GM19452 (cell line): ENCODE data around the gene MFSD1.
A peak's percentile ranks its signal among the peaks of the same experiment; 100 is the strongest.
"Not testable (repeated sequence)": the region's sequence is repeated elsewhere in the genome, so short reads cannot be mapped to it uniquely, and the experiment has no call there.

Source experiments
- ATAC-seq: cut with Tn5 transposase; IDR thresholded peaks from one replicate; pipeline ENCODE4 v1.9.1; 2021; ENCODE audit not compliant: unreplicated experiment

The MFSD1 gene

GRCh38 chr3:158775426-158776410 is 26.1 kb upstream of the MFSD1 start:
- ATAC-seq = peak; percentile 54

- no peak for ATAC-seq
These were observed 25.3 kb upstream of the MFSD1 start for GRCh38 chr3:158776531-158776930.

GRCh38 chr3:158777161-158777873 is 24.5 kb upstream of the MFSD1 start:
- ATAC-seq = no peak

- no peak for ATAC-seq
These were observed 21.1 kb upstream of the MFSD1 start for GRCh38 chr3:158780766-158781165.

- no peak for ATAC-seq
These were observed 20.7 kb upstream of the MFSD1 start for GRCh38 chr3:158781191-158781590.

- ATAC-seq = no peak
These were observed 20.0 kb upstream of the MFSD1 start for GRCh38 chr3:158781849-158782248.

- no peak for ATAC-seq
These were observed 19.4 kb upstream of the MFSD1 start for GRCh38 chr3:158782283-158782989.

- ATAC-seq = no peak
These were observed 18.8 kb upstream of the MFSD1 start for GRCh38 chr3:158783051-158783450.

GRCh38 chr3:158785972-158786371 is 15.9 kb upstream of the MFSD1 start:
- no peak for ATAC-seq

- ATAC-seq = no peak
These were observed 13.4 kb upstream of the MFSD1 start for GRCh38 chr3:158788446-158788845.

GRCh38 chr3:158789592-158789991 is 12.3 kb upstream of the MFSD1 start:
- no peak for ATAC-seq

GRCh38 chr3:158790901-158791589 is 10.8 kb upstream of the MFSD1 start:
- ATAC-seq = peak; percentile 75

- ATAC-seq = not testable (repeated sequence)
These were observed 10.3 kb upstream of the MFSD1 start for GRCh38 chr3:158791590-158791920.

- no peak for ATAC-seq
These were observed 9.1 kb upstream of the MFSD1 start for GRCh38 chr3:158792709-158793108.

- ATAC-seq = no peak
These were observed 7.6 kb upstream of the MFSD1 start for GRCh38 chr3:158794206-158794605.

- no peak for ATAC-seq
These were observed 6.8 kb upstream of the MFSD1 start for GRCh38 chr3:158794936-158795518.

GRCh38 chr3:158801201-158801600 is 653 bp upstream of the MFSD1 start:
- ATAC-seq = no peak

- ATAC-seq = peak; percentile 22
These were observed 785 bp downstream of the MFSD1 start for GRCh38 chr3:158802409-158803268.

- no peak for ATAC-seq
These were observed 2.6 kb downstream of the MFSD1 start for GRCh38 chr3:158804441-158804840.

GRCh38 chr3:158808697-158809096 is 6.8 kb downstream of the MFSD1 start:
- no peak for ATAC-seq
